GM12864 (cell line): ENCODE data around the gene MINK1.

Experiments used
- DNase-seq: peaks from one replicate; pipeline ENCODE4 v3.0.0-alpha.2; 2011; ENCODE audit warnings: low read depth
- H3K4me3 ChIP-seq: 2 replicates; pipeline ENCODE4 v1.5.1; 2011; ENCODE audit warnings: mild to moderate bottlenecking, low read depth, low read length, control low read depth
- CTCF ChIP-seq: IDR thresholded peaks from 2 replicates; pipeline ENCODE4 v1.5.1; 2011; ENCODE audit warnings: low read depth, mild to moderate bottlenecking, moderate library complexity, low read length, control low read depth, inconsistent platforms; ENCODE audit errors: missing control alignments

MINK1 gene

GRCh38 chr17:4839965-4840892 is 7.1 kb downstream of the MINK1 start:
- TF ChIP-seq CTCF: no peak
- H3K4me3 ChIP-seq: no peak overlapping the region
- DNase-seq: no peak

- no peak for DNase-seq
- H3K4me3 ChIP-seq: no peak overlapping the region
- no peak for TF ChIP-seq CTCF
These were observed 7.7 kb downstream of the MINK1 start for GRCh38 chr17:4840893-4841242.

- TF ChIP-seq CTCF: no peak
- no peak overlapping the region for H3K4me3 ChIP-seq
- DNase-seq: no peak
These were observed 9.2 kb downstream of the MINK1 start for GRCh38 chr17:4842376-4842775.

- no peak for DNase-seq
- no peak for TF ChIP-seq CTCF
- H3K4me3 ChIP-seq: no peak overlapping the region
These were observed 10.3 kb downstream of the MINK1 start for GRCh38 chr17:4843321-4844000.

DNA sequence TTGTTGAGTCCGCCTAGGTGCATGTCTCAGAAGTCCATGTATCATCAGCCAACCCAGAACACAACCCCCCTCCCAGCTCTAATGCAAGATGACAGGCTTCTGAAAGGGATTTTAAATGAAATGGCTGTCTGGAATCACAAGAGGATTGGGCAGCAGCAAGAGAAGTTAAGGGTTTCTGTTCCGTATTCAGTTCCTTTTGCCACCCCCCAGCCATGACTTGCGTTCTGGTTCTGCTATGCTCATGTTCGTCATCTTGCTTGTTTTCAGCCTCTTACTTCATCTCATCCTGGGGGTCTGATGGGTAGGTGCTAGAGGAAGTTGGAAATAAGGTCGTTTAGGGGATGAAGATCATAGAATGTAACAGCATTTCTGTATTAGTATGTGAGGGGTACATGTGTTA is 12.0 kb downstream of the MINK1 start:
- no peak overlapping the region for H3K4me3 ChIP-seq
- TF ChIP-seq CTCF: no peak
- DNase-seq: no peak

- no peak for TF ChIP-seq CTCF
- H3K4me3 ChIP-seq: no peak overlapping the region
- no peak for DNase-seq
These were observed 13.7 kb downstream of the MINK1 start for GRCh38 chr17:4846635-4847390.
